Stimulated activated CD8-positive, alpha-beta memory T cell treated with anti-CD3 and anti-CD28 coated beads, Interleukin-2, amount 100 ng/mL, for 1 hour (primary cell): Measurements from ENCODE around the gene CEP250.
"Not testable (repeated sequence)": the region's sequence is repeated elsewhere in the genome, so short reads cannot be mapped to it uniquely, and the experiment has no call there.

Experiments
- DNase-seq, 2 donors: peaks; one replicate each; pipeline ENCODE4 v3.0.0-alpha.2; 2020; ENCODE audit warnings: low read depth in 2 of 2

Gene CEP250

GRCh38 chr20:35496481-35496880 is 41.1 kb downstream of the CEP250 start:
- no peak for DNase-seq

GRCh38 chr20:35497320-35497719 is 41.9 kb downstream of the CEP250 start:
- DNase-seq: no peak

GRCh38 chr20:35497780-35498189 is 42.4 kb downstream of the CEP250 start:
- DNase-seq: no peak

- no peak for DNase-seq
Measured at GRCh38 chr20:35499271-35499670, 43.9 kb downstream of the CEP250 start.

- no peak for DNase-seq
Measured at GRCh38 chr20:35502352-35502751, 47.0 kb downstream of the CEP250 start.

- DNase-seq: no peak
Measured at GRCh38 chr20:35503281-35503680, 47.9 kb downstream of the CEP250 start.

GRCh38 chr20:35503841-35504561 is 48.6 kb downstream of the CEP250 start:
- no peak for DNase-seq

- DNase-seq: no peak
Measured at GRCh38 chr20:35504751-35505150, 49.4 kb downstream of the CEP250 start.

- DNase-seq: no peak
Measured at GRCh38 chr20:35506179-35506578, 50.8 kb downstream of the CEP250 start.

GRCh38 chr20:35506872-35507638 is 51.7 kb downstream of the CEP250 start:
- DNase-seq: no peak

GRCh38 chr20:35508493-35509218 is 53.3 kb downstream of the CEP250 start:
- DNase-seq: no peak

- DNase-seq: no peak
Measured at GRCh38 chr20:35510951-35511735, 55.7 kb downstream of the CEP250 start.

- DNase-seq: no peak
Measured at GRCh38 chr20:35511814-35512420, 56.5 kb downstream of the CEP250 start.

- no peak for DNase-seq
Measured at GRCh38 chr20:35514371-35514932, 59.1 kb downstream of the CEP250 start.

- DNase-seq: no peak
Measured at GRCh38 chr20:35515341-35515740, 59.9 kb downstream of the CEP250 start.

- no peak for DNase-seq
Measured at GRCh38 chr20:35515949-35516645, 60.7 kb downstream of the CEP250 start.

GRCh38 chr20:35517125-35517524 is 61.7 kb downstream of the CEP250 start:
- no peak for DNase-seq

GRCh38 chr20:35517767-35518166 is 62.4 kb downstream of the CEP250 start:
- not testable (repeated sequence) for DNase-seq

- no peak for DNase-seq
Measured at GRCh38 chr20:35518955-35519354, 63.6 kb downstream of the CEP250 start.

GRCh38 chr20:35523298-35523888 is 68.0 kb downstream of the CEP250 start:
- no peak for DNase-seq
